UCSD-AML1 (cell line): ENCODE results near the gene PTOV1.
A peak's percentile ranks its signal among the peaks of the same experiment; 100 is the strongest.

Experiments
- DNase-seq: peaks from one replicate; lab custom pipeline; 2025; ENCODE audit not compliant: unreplicated experiment; lab: John Stamatoyannopoulos, UW

Gene PTOV1

DNA sequence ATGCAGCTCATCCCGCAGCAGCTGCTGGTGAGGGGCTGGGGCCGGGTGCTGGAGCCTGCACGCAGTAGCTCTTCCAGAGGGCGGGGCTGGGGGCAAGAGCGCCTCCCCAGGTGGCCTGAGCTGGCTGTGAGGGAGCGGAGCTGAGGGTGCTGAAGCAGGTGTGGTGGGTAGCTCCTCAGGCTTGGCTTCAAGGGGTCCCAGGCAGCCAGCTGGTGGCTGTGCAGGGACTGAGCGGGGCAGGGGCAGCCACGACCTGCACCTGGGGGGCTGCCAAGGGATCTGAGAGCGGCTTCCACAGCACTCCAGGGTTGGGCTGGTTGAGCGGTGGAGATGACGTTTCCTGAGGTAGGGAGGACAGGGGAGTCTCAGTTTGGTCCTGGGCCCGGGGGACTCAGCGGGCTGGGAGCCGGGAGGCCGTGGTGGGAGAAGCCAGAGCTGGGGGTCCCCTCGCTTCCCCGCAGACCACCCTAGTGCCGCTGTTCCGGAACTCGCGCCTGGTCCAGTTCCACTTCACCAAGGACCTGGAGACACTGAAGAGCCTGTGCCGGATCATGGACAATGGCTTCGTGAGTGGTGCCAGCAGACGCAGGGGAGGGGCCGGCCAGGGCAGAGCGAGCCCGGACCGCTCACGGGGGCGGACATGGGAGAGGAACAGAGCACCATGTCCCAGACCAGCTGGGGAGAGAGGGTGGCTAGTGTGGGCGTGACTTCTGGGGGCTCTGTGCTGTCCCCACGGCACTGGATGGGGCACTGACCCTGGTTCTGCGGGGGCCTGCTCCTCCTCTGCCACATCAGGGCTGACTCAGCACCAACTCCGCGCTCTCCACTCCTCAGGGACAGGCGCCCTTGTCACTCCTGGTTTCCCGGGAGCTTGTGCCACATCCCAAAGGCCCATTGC lies 7.4 kb downstream of the PTOV1 start:
- no peak for DNase-seq

DNA sequence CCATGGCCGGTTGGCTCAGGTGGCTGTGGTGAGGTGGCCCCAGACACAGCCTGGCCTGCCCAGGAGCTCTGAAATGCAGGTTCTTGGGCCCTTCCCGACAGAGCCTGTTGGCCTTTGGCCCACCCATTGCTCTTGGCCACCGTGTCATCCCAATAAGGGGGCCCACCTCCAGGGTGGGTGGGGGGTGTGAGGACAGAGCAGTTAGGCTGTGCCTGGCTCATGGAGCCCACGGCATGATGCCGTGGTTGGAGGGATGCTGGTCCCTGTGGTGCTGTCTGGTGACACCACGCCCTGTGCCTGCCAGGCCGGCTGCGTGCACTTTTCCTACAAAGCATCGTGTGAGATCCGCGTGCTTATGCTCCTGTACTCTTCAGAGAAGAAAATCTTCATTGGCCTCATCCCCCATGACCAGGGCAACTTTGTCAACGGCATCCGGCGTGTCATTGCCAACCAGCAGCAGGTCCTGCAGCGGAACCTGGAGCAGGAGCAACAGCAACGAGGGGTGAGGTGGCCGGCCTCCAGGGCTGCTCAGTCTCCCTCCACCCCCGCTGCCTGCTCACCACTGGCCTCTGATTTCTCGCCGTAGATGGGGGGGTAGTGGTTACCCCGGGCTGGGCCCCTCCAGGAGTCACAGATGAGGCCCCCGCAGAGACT lies 8.8 kb downstream of the PTOV1 start:
- DNase-seq = no peak

DNA sequence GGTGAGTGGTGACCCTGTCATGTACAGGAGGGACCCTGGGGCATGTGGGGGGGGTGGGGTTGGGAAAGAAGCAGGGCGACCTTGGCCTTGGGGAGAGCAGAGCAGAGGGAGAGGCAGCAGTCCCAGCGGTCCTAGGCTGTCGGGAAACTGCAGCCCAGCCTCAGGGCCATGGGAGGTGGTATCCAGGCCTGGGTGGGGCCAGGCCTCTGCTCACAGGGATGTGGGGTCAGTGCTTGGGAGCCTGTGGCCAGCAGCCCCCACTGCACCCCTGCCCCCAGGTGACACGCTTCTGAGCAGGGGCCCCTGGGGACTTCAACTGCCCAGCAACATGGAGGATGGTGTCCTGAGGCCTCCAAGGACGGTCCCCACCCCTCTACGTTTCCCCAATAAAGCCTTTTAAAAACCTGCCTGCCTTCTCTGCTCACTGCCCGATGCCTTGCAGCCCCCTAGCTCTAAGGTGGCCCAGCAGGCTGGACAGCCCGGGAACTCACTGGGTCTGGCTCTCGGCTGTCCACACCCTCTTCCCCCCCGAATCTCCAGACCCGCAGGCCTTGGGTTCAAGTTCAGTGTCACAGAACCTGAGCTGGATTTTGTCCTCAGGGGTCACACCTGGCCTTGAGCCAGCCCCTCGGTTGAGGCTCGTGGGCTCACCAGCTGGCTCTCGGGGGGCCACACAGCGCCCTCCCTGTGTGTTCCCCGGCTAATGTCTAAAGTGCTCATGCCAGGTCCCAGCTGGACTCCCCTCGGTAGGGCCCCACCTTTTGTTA lies 9.6 kb downstream of the PTOV1 start:
- DNase-seq = no peak

DNA sequence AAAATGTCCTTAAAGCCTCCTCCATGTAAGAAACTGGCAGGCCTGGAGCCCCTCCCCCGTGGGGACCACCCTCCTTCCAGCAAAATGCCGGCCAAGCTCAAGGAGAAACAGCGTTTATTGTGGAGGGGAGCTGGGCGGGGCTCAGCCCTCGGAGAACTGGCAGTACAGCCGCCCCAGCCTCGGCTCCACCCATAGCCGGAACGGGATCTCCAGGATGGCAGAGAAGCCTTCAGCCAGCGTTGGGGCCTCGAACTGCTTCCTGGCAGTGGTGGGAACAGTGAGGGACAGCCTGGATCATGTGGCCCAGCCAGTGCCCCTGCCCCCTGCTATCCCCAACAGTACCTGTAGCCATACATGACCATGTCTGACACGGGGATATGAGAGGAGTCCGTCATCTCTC lies 10.1 kb downstream of the PTOV1 start:
- DNase-seq = no peak

DNA sequence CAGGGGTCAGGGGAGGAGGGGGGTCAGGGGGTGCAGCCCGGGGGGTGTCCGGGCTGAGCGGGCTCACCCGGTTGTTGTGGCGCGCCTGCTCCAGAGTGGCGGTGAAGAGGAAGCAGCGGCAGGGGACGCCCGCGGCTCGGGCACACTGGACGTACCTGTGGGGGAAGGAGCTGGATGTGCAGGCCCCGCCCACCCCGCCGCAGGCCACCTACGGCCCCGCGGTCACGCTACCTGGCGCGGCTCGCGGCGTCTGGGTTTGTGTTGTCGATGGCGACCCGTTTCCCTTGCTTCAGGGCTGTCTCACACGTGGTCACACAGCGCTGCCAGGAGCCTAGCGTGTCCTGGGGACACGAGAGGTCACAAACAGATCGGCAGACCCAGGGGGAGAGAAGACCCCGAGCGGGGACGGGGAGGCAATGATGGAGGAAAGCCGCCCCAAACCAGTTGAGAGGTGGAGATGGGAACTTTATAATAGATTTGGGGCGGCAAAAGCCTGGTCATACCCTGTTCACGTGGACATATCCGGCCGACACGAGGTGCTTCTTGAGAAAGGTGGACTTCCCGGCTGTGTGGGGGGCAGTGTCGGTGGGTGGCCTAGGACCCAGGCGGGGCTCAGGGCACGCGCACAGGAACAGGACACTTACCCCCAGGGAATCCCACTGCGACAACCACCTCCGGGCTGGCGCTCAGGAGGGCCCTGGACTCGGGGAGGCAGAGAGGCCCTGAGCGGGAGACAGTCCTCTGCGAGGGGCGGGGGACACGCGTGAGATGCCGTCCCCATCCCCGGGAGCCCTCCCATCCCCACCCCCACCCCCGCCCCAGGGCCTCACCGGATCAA lies 10.8 kb downstream of the PTOV1 start:
- no peak for DNase-seq

DNA sequence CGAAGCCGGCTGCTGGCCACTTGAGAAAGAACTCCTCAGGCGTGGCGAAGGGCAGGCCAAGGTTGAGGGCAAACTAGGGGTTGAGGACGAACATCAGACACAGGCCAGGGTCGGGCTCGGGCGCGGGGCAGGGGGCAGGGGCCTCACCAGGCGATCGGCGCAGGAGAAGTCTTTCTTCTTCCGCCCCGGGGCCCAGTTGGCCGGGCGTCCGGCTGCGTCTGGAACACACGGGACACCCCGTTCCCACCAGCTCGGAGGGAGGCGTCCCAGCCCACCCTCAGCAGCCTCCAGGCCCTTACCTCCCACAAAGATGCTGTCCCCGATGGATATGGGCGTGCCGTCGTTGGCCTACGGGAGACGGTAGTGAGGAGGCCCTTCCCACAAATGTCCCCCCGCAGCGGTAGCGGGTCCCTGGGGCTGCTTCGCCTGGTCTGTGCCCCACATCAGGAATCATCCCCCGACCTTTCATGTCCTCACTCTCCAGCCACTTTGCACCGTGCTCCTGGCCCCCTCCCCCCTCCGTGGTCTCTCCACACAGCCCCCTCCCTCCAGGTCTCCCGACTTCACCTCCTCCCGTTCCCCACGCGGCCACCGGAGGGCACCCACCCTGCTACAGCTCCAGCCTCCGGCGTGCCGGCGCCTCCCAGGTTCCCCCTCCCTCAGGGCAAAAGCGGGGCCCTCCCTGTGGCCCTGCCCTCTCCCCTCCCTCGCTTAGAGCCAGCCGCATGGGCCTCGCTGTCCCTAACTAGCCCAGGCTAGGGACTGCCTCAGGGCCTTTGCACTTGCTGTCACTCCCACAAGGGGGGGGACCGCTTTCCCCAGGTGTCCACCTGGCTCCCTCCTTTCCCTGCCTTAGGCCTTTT lies 11.7 kb downstream of the PTOV1 start:
- DNase-seq = no peak

DNA sequence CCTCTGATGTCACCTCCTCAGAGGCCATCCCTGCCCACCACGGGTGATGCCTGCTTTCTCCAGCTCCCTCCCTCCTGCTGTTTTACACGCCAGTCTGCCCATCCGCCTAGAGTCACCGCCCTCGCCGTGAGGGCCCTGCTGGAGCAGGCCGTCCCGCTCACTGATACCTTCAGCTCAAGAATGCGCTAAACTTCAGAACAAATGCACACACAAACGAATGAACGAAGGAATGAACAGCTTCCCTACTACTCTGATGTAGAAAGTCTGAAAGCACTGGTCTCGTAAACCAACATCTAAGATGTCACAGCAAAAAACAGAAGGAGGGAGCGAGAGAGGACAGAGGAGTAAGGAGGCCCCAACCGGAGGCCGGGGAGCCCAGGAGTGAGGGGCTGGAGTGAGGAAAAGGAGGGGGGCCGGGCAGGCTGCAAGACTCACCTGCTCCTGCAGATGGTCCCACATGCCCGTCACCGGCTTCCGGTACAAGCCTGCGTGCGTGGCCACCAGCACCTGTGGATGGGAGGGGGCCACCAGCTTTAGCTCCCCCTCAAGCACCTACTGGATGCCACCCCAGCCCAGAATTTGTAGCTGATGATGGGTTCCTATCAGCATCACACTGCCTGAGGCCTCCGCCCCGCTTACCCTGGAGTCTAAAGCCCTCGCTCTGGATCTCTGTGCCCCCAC lies 12.4 kb downstream of the PTOV1 start:
- DNase-seq = no peak

DNA sequence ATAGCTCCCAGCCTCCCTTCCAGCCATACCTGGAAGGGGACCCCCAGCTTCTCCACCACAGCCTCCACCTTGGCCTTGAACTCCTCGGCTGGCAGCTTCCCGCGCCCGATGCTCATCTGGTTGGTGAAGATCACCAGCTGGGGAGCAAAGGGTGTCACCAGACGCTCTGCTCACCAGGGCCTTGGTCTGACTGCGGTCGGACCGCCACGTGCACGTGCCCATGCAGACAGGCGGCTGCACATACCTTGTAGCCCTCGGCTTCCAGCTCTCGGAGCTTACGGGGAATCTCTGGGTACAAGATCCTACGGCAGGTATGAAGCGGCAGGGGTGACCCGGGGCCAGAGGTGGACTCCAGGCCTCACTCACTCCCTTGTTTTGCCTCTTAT lies 13.0 kb downstream of the PTOV1 start:
- no peak for DNase-seq

DNA sequence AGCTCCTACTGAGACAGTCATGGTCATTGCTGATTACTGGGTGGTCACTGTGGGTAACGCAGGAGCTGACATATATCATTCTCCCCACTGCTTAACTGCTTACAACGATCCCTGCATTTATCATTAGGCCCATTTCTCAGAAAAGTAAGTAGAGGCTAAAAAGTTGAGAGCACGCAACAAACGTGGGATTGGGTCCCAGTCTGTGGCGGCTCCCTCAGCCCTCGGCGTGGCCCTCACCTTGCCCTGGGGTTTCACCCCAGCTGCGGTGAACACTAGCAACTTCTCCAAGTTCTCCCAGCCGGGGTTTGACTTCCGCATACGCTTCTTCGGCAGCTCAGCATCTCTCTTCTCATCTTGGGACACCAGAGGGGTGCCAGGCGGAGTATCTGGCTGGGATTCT lies 13.9 kb downstream of the PTOV1 start:
- no peak for DNase-seq

DNA sequence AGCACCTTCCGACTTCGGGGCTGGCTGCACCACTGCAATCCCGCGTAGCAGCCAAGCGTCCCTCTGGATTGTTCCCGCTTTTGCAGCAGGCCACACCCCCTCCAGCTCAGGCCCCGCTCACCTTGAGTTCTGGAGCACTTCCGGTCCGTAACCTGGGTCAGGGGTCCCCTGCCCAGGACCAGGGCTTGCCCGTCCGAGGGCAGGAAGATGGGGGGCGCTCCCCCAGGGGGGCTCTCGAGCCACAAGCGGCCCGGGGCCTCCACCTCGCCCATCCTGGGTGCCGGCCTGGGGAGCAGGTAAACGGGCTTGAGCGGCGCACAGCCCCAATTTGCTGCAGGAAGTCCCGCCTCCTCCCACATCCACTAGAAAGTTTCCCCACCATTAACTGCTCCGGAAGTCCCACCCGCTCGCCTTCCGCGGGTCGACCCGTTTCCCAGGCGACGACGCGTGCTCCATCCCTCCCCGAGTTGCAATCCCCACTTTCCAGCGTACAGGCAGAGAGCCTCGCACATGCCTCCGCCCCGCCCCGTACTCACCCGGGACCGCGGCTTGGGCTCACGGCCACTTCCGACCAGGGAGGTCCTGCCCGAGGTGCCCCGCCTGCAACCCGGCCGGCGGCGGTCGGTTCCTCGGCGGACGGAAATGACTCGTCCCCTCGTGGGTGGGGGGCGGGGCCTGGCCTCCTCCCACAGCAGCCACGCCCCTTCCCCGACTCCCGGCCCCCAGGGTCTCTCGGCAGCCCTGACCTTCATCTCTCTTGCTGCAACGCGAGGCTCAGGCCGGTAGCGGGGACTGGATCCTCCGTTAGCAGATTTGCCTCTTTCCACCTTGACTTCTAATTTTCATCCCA lies 16.2 kb downstream of the PTOV1 start, which contains the start of gene PNKP:
PNKP (minus strand) TSS at position 644 of the 850 bp plus-strand sequence; CDS start at position 272, 372 bp downstream.
- DNase-seq = peak; percentile 93

DNA sequence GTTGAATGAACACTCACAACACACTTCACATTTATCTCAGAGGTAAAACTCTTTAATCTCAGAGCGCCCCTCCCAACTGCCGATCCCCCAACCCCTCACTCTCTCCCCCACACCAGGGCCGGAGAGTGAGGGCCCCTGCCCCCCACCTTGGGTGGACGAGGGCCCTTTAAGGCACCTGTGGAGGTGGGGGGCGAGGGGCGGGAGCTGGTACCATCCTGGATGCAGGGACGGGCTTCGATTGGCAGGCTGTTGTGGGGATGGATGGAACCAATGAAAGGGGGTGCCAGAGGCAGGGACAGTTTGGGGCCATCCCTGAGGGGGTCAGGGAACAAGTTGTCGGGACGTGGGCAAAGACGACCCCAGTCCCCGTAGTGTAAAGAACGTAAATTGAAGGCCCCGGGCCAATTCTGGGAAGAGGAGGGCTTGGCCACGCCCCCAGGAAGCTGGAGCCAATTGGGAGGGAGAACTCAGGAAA lies 18.1 kb downstream of the PTOV1 start:
- no peak for DNase-seq

DNA sequence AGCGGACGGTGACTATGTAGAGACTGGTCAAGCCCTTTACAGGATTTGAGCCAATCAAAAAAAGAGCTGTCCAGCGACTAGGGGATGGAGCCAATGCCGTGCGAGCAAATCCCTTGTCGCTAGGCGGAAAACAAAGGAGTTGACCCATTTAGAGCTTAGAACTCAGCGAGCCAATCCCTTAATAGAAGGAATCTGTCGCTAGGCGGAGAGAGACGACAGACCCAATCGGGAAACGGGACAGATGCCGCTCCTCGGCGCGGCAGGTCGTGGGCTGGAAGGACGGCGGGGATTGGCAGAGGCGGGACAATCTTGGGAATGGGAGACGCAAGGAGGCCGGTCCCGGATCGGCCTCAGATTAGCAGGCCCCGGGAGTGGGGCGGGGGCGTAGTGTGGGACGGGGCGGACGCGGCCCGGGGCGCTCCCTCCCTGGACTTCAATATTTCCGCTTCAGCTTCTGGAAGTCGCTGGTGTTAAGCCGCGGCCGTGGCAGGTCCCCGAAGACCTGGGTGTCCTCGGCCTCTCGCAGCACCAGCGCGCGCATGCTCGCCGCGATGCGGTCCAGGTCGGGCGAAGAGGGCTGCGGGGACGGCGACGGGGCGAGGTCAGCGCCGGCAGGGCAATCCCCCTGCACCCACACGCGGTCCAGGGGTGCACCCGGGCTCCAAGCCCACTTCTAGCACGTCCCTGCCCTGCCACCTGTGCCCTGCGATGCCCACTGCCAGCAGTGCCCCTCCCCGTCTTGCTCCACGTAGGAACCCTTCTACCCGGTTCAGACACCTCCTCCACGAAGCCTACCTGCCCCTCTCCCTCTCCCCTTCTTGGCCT lies 18.7 kb downstream of the PTOV1 start:
- peak; percentile 95 for DNase-seq

DNA sequence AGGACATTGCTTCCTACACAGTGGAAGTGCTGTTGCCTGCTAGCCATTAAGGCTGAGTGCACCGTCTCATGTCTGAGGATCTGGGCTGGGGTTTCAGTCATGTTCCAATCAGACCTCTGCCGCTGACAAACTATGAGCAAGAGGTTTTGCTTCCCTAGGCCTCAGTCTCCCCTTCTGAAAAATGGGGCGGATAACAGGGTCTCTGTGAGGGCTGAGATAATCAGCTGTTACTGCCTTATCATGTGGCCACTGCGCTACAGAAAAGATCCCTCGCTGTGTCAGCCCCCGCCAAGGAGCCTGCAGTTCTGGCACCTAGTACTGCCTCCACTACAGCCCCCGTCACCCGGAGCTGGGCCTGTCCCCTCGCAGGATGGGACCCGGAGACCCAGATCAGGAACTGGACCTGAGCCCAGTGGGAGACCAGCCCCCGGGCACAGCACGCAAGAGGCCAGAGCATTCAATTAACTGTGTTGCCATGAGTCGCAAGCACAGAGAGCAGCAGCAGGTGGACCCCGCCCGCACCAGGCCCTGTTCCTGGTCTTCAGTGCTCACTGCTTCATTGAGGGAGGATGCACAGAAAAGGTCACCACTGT lies 19.4 kb downstream of the PTOV1 start:
- no peak for DNase-seq

DNA sequence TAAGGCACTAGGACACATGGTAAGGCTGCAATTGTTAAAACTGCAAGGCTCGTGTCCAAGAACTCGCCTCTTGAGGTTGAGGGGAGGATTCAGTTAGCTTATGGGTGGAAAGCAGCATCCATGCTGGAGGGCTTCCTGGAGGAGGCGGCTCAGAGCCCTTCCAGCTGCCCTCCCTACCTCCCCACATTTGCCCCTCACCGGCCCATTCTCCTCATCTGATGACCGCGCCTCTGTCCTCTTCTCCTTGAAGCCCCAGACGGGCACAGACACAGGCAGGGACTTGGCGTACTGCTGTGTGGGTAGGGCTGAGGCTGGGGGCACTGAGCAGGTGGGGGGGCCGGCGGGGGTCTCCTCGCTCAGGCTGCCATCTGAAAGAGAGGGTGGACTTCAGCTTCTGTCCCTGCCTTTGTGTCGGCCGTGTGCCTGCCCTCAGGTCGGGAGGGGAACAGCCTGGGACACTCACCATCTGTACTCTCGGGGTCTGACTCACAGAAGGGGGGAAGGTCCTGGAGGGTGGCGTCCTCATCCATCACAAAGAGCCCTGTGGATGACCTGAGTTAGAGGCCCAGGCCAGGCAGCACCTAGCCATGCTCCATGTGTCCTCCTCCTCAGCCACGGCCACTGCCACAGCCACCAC lies 20.5 kb downstream of the PTOV1 start:
- no peak for DNase-seq

DNA sequence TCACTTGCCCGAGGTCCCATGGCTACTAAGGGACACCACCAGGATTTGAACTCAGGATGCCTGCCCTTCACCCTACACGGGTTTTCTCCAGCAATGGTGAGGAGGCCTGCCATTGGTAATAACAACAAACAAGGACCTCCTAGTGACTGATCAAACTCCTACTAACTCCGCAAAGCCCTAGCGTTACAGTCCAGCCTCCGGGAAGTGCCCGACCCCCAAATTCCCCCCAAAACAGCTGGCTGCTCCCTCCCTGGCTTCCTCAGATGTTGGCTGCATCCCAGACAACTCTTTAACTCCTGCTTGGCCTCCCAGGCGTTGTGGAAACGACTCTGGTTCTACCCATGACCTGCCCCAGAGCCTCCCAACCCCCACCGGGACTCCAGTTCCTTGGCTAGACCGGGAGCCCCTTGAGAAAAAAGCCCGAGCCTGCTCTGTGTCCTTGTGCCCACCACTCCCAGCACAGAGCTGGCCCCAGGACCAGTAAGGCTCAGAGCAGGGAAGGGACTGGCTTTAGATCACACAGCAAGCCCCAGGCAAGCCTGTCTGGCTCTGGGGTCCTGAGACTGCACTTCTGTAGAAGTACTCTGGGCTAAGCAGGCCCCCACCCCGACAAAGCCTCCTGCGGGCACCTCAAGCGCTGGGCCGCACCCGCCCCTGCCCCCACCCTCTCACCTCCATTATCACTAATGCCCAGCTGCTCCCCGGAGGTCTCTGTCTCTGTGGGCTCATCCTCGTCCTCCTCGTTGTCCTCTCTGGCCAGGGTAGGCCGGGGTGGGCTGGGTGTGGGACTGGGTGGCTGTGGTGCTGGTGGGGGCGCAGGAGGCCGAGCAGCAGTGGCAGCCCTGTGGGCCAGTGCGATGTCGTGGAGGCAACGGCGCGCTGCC lies 21.5 kb downstream of the PTOV1 start:
- no peak for DNase-seq

DNA sequence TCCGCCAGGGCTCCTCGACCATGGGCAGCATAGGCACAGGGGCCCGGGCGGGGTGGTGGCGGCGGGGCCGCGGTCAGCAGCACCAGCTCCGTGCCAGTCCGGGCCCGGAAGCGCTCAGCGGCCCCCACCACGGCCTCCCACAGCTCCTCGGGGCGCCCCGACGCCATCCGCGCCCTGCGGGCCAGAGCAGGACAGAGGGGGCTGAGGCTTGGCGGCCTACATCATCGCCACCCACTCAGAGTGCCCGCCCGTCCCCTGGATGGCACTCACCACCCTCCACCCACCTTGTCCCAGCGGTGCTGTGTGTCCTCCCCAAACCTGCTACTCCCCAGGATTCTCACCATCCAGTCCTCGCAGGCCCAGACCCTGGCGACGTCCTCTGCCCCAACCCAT lies 22.2 kb downstream of the PTOV1 start:
- no peak for DNase-seq
